Stimulated activated CD8-positive, alpha-beta memory T cell treated with anti-CD3 and anti-CD28 coated beads, Interleukin-15, amount 100 ng/mL, for 24 hours (primary cell): ENCODE results near the gene INSR.
"Not testable (repeated sequence)": the region's sequence is repeated elsewhere in the genome, so short reads cannot be mapped to it uniquely, and the experiment has no call there.

Experiments used
- DNase-seq: peaks from one replicate; pipeline ENCODE4 v3.0.0-alpha.2; 2020; ENCODE audit warnings: low read depth

INSR gene

DNA sequence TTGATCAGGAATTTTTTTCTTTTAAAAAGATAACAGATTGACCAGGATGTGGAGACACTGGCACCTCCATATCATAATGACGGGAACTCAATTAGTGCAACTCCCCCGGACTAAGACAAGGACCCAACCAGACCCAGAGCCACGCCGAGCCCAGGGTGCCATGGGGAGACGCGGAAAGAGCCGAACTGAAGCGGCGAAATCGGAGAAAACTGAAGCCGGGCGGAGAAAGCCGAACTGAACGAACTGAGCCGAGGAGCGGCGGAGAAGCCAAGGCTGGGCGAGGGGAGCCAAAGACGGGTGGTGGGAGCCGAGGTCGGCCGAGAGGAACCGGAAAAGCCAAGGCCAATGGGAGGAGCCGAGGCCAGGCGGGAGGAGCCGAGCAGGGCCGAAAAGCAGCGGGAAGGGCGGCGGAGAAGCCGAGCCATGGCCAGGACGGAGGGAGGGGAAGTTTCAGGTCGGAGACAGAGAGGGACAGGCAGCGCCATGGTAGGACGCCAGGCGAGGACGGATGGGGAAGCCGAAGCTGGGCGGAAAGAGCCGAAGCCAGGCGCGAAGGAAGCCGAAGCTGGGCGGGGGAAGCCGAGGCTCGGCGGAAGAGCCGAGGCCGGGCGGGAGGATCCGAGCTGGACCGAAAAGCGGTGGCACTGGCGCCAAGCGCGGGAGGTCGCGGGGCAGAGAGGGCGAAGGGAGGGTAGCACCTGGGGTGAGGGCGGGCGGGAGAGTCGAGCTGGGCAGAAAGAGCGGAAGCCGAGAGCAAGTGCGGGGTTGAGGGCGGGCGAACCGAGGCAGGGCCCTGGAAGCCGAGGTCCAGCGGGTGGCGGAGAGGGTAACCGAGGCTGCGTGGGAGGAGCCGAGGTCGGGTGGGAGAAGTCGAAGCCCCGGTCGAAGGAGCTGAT lies 195.3 kb downstream of the INSR start:
- DNase-seq = peak; percentile 69

DNA sequence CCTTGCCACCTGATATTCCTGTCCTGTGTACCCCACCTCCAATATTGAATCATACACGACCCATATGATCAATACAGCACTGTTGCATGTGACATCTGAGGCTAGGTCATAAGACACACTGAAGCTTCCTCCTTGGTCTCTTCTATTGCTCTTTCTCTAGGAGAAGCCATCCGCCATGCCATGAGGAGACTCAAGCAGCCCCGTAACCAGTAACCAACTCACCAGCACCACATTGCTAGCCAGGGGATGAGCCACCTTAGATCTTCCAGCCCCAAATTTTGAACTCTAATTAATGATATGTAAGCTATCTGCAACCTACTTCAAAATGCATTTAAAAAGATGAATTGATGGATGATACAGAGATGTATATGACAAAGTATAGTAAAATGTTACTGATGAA lies 196.1 kb downstream of the INSR start:
- DNase-seq = no peak

DNA sequence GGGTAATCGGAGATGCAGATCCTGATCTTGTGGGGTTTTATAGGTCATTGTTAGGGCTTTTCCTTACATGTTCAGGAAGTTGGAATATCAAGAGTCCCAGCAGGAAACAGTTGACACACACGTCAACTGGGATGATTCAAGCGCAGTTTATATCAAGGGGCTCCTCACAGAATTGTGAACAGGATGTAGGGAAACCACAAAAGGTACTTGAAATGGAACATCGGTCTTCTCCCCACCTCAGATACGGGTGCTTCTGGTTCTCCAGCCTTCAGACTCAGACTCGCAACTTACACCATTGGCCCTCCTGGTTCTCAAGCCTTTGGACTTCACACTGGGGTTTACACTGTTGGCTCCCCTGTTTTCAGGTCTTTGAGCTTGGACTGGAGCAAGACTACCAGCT lies 205.2 kb downstream of the INSR start:
- DNase-seq = no peak

DNA sequence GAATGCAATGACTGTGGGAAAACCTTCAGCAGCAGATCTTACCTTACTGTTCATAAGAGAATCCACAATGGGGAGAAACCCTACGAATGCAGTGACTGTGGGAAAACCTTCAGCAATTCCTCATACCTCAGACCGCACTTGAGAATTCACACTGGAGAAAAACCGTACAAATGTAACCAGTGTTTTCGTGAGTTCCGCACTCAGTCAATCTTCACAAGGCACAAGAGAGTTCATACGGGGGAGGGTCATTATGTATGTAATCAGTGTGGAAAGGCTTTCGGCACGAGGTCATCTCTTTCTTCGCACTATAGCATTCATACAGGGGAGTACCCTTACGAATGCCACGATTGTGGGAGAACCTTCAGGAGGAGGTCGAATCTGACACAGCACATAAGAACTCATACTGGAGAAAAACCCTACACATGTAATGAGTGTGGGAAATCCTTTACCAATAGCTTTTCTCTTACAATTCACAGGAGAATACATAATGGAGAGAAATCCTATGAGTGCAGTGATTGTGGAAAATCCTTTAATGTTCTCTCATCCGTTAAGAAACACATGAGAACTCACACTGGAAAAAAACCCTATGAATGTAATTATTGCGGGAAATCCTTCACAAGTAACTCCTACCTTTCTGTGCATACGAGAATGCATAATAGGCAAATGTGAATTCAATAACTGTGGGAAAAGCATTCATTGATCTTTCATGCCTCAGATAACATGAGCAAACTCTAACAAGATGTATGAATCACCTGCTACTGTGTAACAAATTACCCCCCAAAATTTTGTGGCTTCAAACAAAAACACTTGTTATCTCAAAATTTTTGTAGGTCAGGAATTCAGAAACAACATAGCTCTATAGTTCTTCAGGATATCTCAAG lies 210.9 kb downstream of the INSR start:
- DNase-seq = no peak

DNA sequence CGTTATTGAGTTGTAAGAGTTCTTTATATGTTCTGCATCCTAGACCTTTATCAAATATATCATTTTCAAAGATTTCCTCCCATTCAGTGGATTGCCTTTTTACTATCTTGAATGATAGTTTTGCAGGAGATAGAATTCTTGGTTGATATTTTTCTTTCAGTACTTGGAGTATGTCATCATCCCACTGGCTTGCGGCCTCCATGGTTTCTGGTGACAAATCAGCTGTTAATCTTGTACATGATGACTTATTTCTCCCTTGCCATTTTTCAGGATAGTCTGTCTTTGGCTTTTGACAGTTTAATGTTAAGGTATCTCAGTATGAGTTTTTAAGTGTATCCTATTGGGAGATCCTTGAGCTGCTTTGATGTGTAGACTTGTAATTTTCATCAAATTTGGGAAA lies 216.2 kb downstream of the INSR start:
- DNase-seq = no peak

DNA sequence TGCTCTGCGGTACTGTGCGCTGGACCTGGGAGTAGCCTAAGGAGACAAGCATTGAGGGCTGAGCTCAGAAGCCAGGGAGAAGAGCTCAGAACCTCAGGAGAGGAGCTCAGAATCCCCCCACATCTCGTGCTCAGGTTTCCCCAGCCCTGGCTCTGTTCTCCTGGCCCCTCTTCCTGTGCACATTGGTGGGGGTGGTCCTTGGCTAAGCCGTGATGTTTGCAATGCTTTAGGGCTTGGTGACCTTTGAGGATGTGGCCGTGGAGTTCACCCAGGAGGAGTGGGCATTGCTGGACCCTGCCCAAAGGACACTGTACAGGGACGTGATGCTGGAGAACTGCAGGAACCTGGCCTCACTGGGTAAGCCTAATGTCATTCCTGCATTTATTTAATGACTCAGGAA lies 218.1 kb downstream of the INSR start:
- no peak for DNase-seq

DNA sequence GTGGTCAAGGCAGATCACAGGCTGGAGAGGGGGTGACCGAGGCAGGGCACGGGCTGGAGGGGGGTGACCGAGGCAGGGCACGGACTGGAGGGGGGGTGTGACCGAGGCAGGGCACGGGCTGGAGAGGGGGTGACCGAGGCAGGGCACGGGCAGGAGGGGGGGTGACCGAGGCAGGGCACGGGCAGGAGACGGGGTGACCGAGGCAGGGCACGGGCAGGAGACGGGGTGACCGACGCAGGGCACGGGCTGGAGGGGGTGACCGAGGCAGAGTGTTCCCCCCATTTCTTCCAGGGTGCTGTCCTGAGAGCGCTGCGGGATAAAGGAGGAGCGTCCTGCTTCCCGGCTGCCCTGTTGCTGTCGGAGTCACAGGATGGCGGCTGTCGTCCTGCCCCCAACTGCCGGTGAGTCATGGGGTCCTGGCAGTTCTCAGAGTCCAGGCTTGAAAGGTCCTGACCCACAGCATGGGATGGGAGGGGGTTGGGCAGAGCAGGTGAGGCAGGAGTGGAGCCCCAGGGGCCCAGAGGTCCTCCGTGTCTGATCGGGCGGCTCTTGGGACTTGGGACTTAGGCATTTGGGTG lies 219.4 kb downstream of the INSR start:
- DNase-seq = no peak

DNA sequence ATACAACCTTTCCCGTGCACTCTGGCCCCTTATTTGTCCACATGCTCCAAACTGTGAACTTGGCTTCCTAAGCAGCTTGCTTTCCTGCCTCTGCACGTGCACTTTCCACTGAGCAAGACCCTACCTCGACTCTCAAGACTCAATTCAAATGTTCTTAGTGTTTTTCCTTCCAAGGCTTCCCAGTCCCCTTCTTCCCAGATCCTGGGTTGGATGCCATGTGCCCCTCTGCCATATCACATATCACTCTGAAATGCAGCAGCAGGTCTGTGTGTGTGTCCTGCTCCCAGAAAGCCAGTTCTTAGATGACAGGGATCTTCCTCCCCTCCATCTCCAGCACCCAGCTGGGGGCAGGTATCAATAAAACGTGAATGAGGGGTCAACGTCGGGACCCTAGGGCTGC lies 221.7 kb downstream of the INSR start:
- DNase-seq = no peak

DNA sequence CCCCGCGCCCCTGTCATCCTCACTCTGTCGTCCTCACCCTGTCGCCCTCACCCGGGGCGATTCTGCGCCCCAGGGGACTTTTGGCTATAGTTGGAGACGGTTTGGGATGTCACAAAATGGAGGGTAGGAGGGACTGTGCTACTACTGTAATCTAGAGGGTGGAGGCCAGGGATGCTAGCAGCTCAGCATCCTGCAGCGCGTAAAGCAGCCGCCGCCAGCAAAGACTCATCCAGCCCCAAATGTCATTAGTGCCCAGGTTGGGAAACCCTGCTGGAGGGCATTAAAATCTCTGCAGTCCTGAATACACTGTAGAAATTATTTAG lies 224.3 kb downstream of the INSR start:
- no peak for DNase-seq

DNA sequence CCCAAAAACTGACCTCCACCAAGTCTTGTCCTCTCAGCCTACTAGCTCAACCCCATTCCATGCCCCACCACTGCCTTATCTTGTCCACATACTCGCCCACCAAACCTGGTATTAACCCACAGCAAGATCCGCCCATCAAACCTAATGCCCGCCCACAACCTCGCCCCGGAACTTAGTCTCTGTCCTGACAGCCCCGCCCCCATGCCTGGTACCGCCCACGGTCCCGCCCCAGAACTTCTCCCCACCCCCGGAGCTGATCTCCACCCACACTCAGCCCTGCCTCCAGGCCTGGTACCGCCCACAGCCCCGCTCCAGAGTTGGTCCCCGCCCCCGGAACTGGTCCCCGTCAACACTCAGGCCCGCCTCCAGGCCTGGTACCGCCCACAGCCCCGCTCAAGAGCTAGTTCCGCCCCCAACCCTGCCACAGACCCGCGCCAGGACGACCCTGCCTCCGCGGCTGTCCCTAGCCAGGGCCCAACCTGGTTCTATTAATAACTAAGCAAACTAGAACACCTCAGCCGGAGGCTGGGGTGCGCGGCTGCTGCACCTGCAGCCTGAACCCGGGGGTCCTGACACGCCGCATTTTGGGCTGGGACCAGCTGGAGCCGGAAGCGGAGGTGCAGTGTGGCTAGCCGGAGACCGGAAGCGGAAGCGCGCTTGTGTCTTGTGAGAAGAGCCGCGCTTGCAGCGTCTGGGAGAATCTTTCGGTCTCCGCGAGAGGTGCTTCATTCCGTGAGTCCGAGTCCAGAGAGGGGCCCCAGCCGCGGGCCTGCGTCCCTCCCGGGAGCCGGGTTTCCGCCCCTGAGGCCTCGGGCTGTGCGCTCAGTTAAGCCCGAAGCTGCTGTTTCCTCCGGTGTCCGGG lies 224.9 kb downstream of the INSR start, which contains the start of gene ZNF557:
ZNF557 (plus strand) TSS at position 662 of the 862 bp plus-strand sequence. CDS start 5,372 bp downstream, outside the sequence.
- DNase-seq = peak; percentile 94

DNA sequence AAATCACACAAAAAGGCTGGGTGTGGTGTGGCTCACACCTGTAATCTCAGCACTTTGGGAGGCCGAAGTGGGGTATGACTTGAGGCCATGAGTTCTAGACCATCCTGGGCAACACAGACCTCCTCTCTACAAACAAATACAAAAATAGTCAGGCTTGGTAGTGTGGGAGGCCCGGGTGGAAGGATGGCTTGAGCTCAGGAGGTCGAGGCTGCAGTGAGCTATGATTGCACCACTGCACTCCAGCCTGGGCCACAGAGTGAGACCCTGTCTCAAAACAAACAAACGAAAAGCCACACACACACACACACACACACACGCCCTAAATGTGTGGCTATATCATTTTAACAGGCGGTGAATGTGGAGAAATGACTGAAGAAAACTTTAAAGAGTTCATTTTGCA lies 225.6 kb downstream of the INSR start:
- no peak for DNase-seq

DNA sequence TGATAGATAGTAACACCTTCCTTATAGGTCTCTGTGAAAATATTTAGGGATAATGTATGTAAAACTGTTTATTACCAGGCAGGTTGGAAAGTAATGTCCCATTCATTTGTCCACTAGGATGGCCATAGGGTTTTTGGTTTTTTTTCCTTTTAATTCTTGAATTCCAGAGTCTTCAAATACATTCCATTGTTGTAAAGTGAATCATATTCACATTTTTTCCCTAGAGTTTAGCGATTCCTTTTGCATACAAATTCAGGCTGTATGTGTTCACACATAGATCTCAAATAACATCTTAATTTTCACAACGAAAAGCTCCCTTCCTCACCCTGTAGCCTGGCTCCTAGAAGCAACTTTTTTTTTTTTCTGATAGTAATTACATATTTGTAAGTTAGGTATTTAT lies 226.5 kb downstream of the INSR start:
- no peak for DNase-seq

DNA sequence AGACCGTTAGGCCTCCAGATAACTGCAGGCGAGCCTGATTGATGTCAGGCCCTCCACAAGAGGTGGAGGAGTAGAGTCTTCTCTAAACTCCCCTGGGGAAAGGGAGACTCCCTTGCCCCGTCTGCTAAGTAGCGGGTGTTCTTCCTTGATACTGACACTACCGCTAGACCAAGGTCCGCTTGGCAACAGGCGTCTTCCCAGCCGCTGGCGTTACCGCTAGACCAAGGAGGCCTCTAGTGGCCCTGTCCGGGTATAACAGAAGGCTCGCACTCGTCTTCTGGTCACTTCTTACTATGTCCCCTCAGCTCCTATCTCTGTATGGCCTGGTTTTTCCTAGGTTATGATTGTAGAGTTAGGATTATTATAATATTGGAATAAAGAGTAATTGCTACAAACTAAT lies 227.1 kb downstream of the INSR start:
- not testable (repeated sequence) for DNase-seq

DNA sequence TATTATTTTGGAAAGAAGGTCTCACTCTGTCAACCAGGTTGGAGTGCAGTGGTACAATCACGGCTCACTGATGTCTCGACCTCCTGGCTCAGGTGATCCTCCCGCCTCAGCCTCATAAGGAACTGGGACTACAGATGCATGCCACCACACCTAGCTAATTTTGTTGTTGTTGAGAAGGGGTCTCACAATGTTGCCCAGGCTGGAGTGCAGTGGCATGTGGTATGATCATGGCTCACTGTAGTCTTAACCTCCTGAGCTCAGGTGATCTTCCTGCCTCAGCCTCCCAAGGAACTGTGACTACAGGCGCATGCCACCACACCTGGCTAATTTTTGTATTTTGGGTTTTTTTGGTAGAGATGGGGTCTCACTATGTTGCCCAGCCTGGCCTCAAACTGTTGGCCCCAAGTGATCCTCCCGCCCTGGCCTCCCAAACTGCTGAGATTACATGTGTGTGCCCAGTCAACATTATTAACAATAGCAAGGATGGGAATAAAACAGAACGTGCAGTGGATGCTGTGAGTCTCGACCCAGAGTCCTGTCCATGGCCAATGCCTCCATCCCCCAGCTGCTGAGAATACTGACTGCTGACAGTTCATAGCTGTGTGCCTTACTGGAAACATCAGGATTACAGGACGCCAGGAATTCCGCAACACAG lies 230.3 kb downstream of the INSR start:
- no peak for DNase-seq

DNA sequence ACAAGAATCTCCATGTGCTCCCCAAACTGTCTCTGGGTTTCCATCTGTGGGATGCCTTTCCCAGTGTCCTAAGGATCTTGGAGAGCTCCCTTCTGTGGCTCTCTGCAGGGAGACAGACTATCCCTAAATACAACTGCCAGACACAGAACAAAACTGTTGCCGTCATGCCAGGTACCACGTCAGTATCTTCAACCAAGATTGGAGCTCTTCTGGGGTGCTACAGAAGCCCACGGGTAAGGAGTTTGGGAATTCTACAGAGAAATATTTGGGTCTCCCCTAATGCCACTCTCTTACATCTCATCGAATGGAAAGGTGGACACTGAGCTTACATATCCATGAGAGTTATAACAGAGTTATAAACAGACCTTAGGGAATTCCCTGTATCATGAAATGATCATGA lies 230.9 kb downstream of the INSR start:
- no peak for DNase-seq
